Prostate gland (tissue), 2 donors: ENCODE results near the gene CCNL2. TPM values are rescaled to one million over a fixed set of nuclear protein-coding genes. Genes with fewer than 3 reads are reported as not detected.
A peak's percentile ranks its signal among the peaks of the same experiment; 100 is the strongest.
"Not testable (repeated sequence)": the region's sequence is repeated elsewhere in the genome, so short reads cannot be mapped to it uniquely, and the experiment has no call there.

Source experiments
- DNase-seq: peaks from one replicate; pipeline ENCODE4 v3.0.0-alpha.2; 2019; ENCODE audit warnings: low spot score
- H3K27ac ChIP-seq, 2 donors: fragments of 200-600 bp; sonication (generic); 2 replicates each; pipeline ENCODE4 v1.5.1; 2017 to 2019
- H3K27me3 ChIP-seq: fragments of 200-600 bp; sonication (generic); replicated peaks from 2 replicates; pipeline ENCODE4 v1.5.1; 2019; ENCODE audit not compliant: insufficient read depth
- H3K36me3 ChIP-seq, 2 donors: fragments of 200-600 bp; sonication (generic); 1 replicate in 1 of 2; 2 replicates in 1 of 2; pipeline versions ENCODE4 v1.5.1 to v1.8.1; 2017 to 2019
- H3K4me1 ChIP-seq: fragments of 200-600 bp; sonication (generic); replicated peaks from 2 replicates; pipeline ENCODE4 v1.5.1; 2019
- H3K4me3 ChIP-seq, 2 donors: fragments of 200-600 bp; sonication (generic); 2 replicates each; pipeline ENCODE4 v1.5.1; 2017 to 2019
- H3K9me3 ChIP-seq: fragments of 200-600 bp; sonication (generic); 2 replicates; pipeline ENCODE4 v1.5.1; 2017
- POLR2A ChIP-seq: fragments of 450-650 bp; IDR thresholded peaks from one replicate; pipeline ENCODE4 v1.6.1; 2016; ENCODE audit warnings: antibody characterized with exemption, mild to moderate bottlenecking
- POLR2AphosphoS5 ChIP-seq: sonication (generic); formaldehyde crosslinking; IDR thresholded peaks from one replicate; pipeline ENCODE4 v1.6.1; 2017; ENCODE audit warnings: antibody characterized with exemption
- WGBS: methylation state at CpG from one replicate; pipeline ENCODE4 v1.1.5; 2018; 5-methylcytosine and 5-hydroxymethylcytosine counted together
- intact Hi-C: fragments of 100-400 bp; cut with DNase I; formaldehyde crosslinking; loops from one replicate; pipeline ENCODE4 v1.14.2; 2022
- total RNA-seq, 2 donors: library from RNA; depleted of rRNA; stranded (reverse); fragments of >200 nt; gene quantifications; one replicate each; pipeline ENCODE4 v1.1.0, GENCODE V29; 2016
- TF ChIP-seq, protein P1 (sequence below), 4 experiments: fragments of 200-600 bp in 2 of 4; fragments of 450-650 bp in 2 of 4; sonication (generic) in 2 of 4; IDR thresholded peaks; 1 replicate in 3 of 4; 2 replicates in 1 of 4; pipeline ENCODE4 v1.5.1; 2016 to 2019; ENCODE audit warnings: antibody characterized with exemption in 4 of 4, mild to moderate bottlenecking in 2 of 4, moderate library complexity in 2 of 4

Gene CCNL2
- total RNA-seq, 2 donors from 2014 or later = 116 to 242 TPM

DNA sequence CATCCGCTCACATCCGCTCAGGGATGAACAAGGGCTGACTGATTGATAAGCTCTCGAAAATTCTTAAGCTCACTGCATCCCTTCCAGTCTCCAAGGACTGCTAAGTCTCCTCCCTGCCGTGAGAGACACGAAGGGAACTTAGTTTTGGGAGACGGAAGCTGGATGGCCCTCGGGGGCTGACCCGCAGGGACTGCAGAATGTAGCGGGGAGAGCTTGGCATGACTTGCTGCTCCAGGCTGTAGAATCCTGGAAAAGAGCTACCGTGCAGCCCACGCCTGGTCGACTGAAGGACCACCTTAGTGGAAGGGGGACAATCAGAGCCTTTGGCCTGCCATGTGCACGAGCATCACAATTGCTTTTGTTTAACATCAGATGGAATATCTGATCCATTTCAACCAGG is 16.6 kb upstream of the CCNL2 start:
- intact Hi-C loops = no loop called here
- Histone ChIP-seq H3K9me3 (no peaks in the 10 kb centered on the region), H3K36me3 (no peaks in the 10 kb centered on the region), H3K27ac (no peak overlapping the region), H3K27me3 (no peaks in the 10 kb centered on the region), H3K4me3 (no peak overlapping the region), H3K4me1 (peaks cover 3% of the 10 kb centered on the region)
- 78% methylated on average over 13 of the region's 13 CpGs for WGBS
- DNase-seq = no peak
- TF ChIP-seq POLR2AphosphoS5 (no peak), POLR2A (no peak)
- TF ChIP-seq, protein P1, sequence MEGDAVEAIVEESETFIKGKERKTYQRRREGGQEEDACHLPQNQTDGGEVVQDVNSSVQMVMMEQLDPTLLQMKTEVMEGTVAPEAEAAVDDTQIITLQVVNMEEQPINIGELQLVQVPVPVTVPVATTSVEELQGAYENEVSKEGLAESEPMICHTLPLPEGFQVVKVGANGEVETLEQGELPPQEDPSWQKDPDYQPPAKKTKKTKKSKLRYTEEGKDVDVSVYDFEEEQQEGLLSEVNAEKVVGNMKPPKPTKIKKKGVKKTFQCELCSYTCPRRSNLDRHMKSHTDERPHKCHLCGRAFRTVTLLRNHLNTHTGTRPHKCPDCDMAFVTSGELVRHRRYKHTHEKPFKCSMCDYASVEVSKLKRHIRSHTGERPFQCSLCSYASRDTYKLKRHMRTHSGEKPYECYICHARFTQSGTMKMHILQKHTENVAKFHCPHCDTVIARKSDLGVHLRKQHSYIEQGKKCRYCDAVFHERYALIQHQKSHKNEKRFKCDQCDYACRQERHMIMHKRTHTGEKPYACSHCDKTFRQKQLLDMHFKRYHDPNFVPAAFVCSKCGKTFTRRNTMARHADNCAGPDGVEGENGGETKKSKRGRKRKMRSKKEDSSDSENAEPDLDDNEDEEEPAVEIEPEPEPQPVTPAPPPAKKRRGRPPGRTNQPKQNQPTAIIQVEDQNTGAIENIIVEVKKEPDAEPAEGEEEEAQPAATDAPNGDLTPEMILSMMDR (IDR thresholded peaks at IDR 0.05) = no peak

DNA sequence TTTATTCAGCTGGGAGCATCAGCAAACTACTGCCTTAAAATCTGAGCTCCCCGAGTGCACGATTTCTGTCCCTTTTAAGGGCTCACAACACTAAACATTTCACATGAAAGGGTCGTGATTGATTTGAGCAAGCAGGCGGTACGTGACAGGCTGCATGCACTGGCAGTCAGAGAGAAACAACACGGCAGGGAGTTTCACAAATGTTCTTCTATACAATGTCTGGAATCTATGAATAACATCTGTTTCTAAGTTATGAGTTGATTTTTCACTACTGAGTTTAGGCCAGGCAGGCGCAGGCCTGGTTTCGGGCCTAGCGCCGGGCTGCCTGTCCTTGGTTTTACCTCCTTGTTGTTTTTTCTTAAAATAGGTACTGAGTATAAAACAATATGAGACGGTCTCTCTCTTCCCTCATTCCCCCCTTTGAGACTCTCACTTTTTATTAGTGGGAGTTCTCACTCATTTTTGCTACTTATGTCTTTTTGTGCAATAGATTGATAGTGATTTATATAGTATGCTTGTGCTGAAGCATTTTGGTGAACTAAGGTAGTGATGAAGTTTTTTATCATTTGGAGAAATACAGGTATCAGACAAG is 13.3 kb upstream of the CCNL2 start:
- intact Hi-C loops, H3K27me3 ChIP-seq, H3K4me1 ChIP-seq, H3K9me3 ChIP-seq, H3K4me3 ChIP-seq, H3K27ac ChIP-seq, DNase-seq, H3K36me3 ChIP-seq: not testable (repeated sequence)
- 96% methylated on average over 11 of the region's 11 CpGs for WGBS

DNA sequence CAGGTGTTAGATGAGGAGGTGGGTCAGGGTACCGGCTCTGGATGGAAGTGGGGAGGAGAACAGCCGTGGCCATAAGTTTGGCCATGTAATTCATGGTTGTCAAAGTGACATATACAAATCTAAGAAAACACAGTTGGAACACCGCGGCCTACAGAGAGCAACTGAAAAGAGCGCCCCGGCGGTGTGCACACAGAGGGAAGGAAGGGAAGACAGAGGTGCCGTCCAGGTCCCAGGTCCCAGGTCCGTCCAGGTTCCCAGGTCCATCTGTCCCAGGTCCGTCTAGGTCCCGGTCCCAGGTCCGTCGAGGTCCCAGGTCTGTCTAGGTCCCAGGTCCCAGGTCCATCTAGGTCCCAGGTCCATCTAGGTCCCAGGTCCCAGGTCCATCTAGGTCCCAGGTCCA is 12.5 kb upstream of the CCNL2 start:
- intact Hi-C loops = no loop called here
- H3K4me3 ChIP-seq = no peak overlapping the region
- H3K36me3 ChIP-seq = no peaks in the 10 kb centered on the region
- TF ChIP-seq POLR2A (no peak), POLR2AphosphoS5 (no peak)
- TF ChIP-seq, protein P1 (IDR thresholded peaks at IDR 0.05) = no peak
- 92% methylated on average over 13 of the region's 13 CpGs for WGBS
- no peak overlapping the region for H3K27ac ChIP-seq
- H3K9me3 ChIP-seq = no peaks in the 10 kb centered on the region
- H3K27me3 ChIP-seq = no peaks in the 10 kb centered on the region
- DNase-seq = no peak
- H3K4me1 ChIP-seq = no peaks in the 10 kb centered on the region

DNA sequence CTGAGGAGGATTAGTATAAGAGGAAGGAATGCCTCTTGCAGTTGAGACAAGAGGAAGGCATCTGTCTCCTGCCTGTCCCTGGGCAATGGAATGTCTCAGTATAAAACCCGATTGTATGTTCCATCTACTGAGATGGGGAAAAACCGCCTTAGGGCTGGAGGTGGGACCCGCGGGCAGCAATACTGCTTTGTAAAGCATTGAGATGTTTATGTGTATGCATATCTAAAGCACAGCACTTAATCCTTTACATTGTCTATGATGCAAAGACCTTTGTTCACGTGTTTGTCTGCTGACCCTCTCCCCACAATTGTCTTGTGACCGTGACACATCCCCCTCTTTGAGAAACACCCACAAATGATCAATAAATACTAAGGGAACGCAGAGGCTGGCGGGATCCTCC is 11.1 kb upstream of the CCNL2 start:
- H3K27ac ChIP-seq, intact Hi-C loops, H3K36me3 ChIP-seq, DNase-seq, H3K4me1 ChIP-seq, H3K27me3 ChIP-seq, H3K9me3 ChIP-seq, H3K4me3 ChIP-seq: not testable (repeated sequence)
- WGBS = 64% methylated on average over 8 of the region's 8 CpGs

DNA sequence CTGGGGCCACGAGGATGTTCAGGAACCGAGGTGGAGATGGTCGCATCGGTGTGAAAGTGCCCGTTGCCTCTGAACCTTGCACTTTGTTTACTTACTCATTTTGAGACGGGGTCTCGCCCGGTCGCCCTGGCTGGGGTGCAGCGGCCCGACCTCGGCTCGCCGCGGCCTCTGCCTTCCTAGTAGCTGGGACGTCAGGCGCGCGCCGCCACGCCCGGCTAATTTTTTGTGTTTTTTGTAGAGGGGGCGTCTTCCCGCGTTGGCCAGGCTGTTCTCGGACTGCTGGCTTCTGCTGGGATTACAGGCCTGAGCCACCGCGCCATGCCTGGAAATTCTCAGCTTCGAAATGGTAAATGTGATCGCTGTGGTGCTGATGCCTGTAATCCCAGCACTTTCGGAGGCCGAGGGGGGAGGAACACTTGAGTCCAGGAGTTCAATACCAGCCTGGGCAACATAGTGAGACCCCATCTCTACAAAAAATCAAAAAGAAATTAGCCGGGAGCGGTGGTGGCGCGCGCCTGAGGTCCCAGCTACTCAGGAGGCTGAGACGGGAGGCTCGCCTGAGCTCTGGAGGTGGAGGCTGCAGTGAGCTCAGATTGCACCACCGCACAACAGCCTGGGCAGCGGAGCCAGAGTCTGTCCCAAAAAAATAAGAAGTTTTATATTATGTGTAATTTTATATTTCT is 8.6 kb upstream of the CCNL2 start:
- Histone ChIP-seq H3K27ac (peak overlapping the region; percentile 77 to 83), H3K9me3 (no peaks in the 10 kb centered on the region), H3K4me1 (peaks cover 10% of the 10 kb centered on the region), H3K27me3 (no peaks in the 10 kb centered on the region), H3K4me3 (peak overlapping the region; percentile 96 to 99), H3K36me3 (no peaks in the 10 kb centered on the region)
- TF ChIP-seq POLR2A = no peak
- no peak for TF ChIP-seq POLR2AphosphoS5
- TF ChIP-seq, protein P1 (IDR thresholded peaks at IDR 0.05) = no peak
- intact Hi-C loops = loop anchor here (5.0 kb wide), 1 partner anchor 35 kb away; no protein-coding TSS in a partner anchor
- DNase-seq = no peak
- 12% methylated on average over 37 of the region's 41 CpGs for WGBS
